ENCODE data around the gene GZMM. TPM values are rescaled to one million over a fixed set of nuclear protein-coding genes. Genes with fewer than 3 reads are reported as not detected.
A peak's percentile ranks its signal among the peaks of the same experiment; 100 is the strongest.

GZMM gene
- total RNA-seq, 1 donor from 2014 or later, result not detected

GRCh38 chr19:558770-559439, 15.1 kb downstream of the GZMM start:
- Histone ChIP-seq H3K4me1 (peaks cover 34% of the 10 kb centered on the region), H3K4me3 (no peak overlapping the region), H3K27me3 (ENCODE audit: low read depth) (no peaks in the 10 kb centered on the region), H3K27ac (replicated peaks) (peak overlapping the region; percentile 64), H3K9me3 (replicated peaks) (no peaks in the 10 kb centered on the region), H3K36me3 (no peaks in the 10 kb centered on the region)
- no peak for TF ChIP-seq CTCF (IDR thresholded peaks at IDR 0.05; ENCODE audit: borderline replicate concordance)
- no peak for DNase-seq
- intact Hi-C loops (cut with micrococcal nuclease), result no loop called here

GRCh38 chr19:560121-560520, 16.3 kb downstream of the GZMM start:
- Histone ChIP-seq H3K4me3 (no peak overlapping the region), H3K27me3 (ENCODE audit: low read depth) (no peaks in the 10 kb centered on the region), H3K27ac (replicated peaks) (no peak overlapping the region), H3K4me1 (peaks cover 31% of the 10 kb centered on the region), H3K9me3 (replicated peaks) (no peaks in the 10 kb centered on the region), H3K36me3 (no peaks in the 10 kb centered on the region)
- no peak for TF ChIP-seq CTCF (IDR thresholded peaks at IDR 0.05; ENCODE audit: borderline replicate concordance)
- DNase-seq, result no peak
- intact Hi-C loops (cut with micrococcal nuclease), result no loop called here

GRCh38 chr19:566403-566802, 22.6 kb downstream of the GZMM start:
- Histone ChIP-seq H3K9me3 (replicated peaks) (no peaks in the 10 kb centered on the region), H3K27me3 (ENCODE audit: low read depth) (no peaks in the 10 kb centered on the region), H3K36me3 (no peaks in the 10 kb centered on the region), H3K27ac (replicated peaks) (peak overlapping the region; percentile 55), H3K4me1 (peaks cover 7% of the 10 kb centered on the region), H3K4me3 (no peak overlapping the region)
- intact Hi-C loops (cut with micrococcal nuclease), result no loop called here
- TF ChIP-seq CTCF (IDR thresholded peaks at IDR 0.05; ENCODE audit: borderline replicate concordance), result no peak
- no peak for DNase-seq

- no peak overlapping the region for H3K4me3 ChIP-seq
- peak overlapping the region; percentile 55 for H3K27ac ChIP-seq (replicated peaks)
- peaks cover 11% of the 10 kb centered on the region for H3K4me1 ChIP-seq
- no peaks in the 10 kb centered on the region for H3K9me3 ChIP-seq (replicated peaks)
- no peak for DNase-seq
- TF ChIP-seq CTCF (IDR thresholded peaks at IDR 0.05; ENCODE audit: borderline replicate concordance), result no peak
- no peaks in the 10 kb centered on the region for H3K36me3 ChIP-seq
- H3K27me3 ChIP-seq (ENCODE audit: low read depth), result no peaks in the 10 kb centered on the region
- intact Hi-C loops (cut with micrococcal nuclease), result no loop called here
Measured at GRCh38 chr19:566844-567243, 23.0 kb downstream of the GZMM start.

- no peak overlapping the region for H3K4me3 ChIP-seq
- no peak for TF ChIP-seq CTCF (IDR thresholded peaks at IDR 0.05; ENCODE audit: borderline replicate concordance)
- no peak for DNase-seq
- no peaks in the 10 kb centered on the region for H3K27me3 ChIP-seq (ENCODE audit: low read depth)
- intact Hi-C loops (cut with micrococcal nuclease), result no loop called here
- H3K27ac ChIP-seq (replicated peaks), result no peak overlapping the region
- no peaks in the 10 kb centered on the region for H3K9me3 ChIP-seq (replicated peaks)
- H3K36me3 ChIP-seq, result no peaks in the 10 kb centered on the region
- H3K4me1 ChIP-seq, result peaks cover 13% of the 10 kb centered on the region
Measured at GRCh38 chr19:567296-567900, 23.5 kb downstream of the GZMM start.
